ENCODE results near the gene TXNDC16. TPM values are rescaled to one million over a fixed set of nuclear protein-coding genes. Genes with fewer than 3 reads are reported as not detected.

The TXNDC16 gene
- polyA plus RNA-seq, 1 donor (not counting 4 experiments of a cell fraction or from before 2014, with no cell fraction given): 1.9 TPM

- Histone ChIP-seq H3K4me3 (ENCODE audit: control insufficient read depth in 2 of 3, extremely low read depth in 1 of 3, insufficient read depth in 2 of 3, low read depth in 1 of 3, low read length in 3 of 3) (no peak overlapping the region), H2AFZ (ENCODE audit: control insufficient read depth, low read length) (no peak overlapping the region), H3K4me2 (ENCODE audit: control insufficient read depth, extremely low read depth, insufficient read depth, low read depth, low read length) (no peak overlapping the region), H3K9me3 (ENCODE audit: control insufficient read depth, low read depth, low read length) (no peaks in the 10 kb centered on the region), H3K36me3 (ENCODE audit: control insufficient read depth in 2 of 2, extremely low read depth in 1 of 2, insufficient read depth in 2 of 2, low read length in 2 of 2) (no peaks in the 10 kb centered on the region), H3K9me1 (ENCODE audit: control insufficient read depth, extremely low read depth, insufficient read depth, low read length) (no peaks in the 10 kb centered on the region), H3K79me2 (ENCODE audit: control insufficient read depth, insufficient read depth, low read length) (no peaks in the 10 kb centered on the region), H3K9ac (ENCODE audit: control insufficient read depth, extremely low read depth, insufficient read depth, low read length) (no peak overlapping the region), H3K4me1 (ENCODE audit: control insufficient read depth, extremely low read depth, insufficient read depth, low read length) (no peaks in the 10 kb centered on the region), H4K20me1 (ENCODE audit: control insufficient read depth, extremely low read depth, insufficient read depth, low read length) (no peaks in the 10 kb centered on the region), H3K27me3 (ENCODE audit: control insufficient read depth, extremely low read depth, insufficient read depth, low read length) (no peaks in the 10 kb centered on the region), H3K27ac (ENCODE audit: control insufficient read depth, insufficient read depth, low read length) (no peak overlapping the region)
- no peak for DNase-seq (ENCODE audit: low read depth, low spot score)
- FAIRE-seq: no peak
- TF ChIP-seq CTCF (optimal IDR thresholded peaks at IDR 0.05 in 1 of 3, IDR thresholded peaks at IDR 0.05 in 1 of 3, conservative IDR thresholded peaks at IDR 0.05 in 1 of 3; ENCODE audit: extremely low read depth in 1 of 3, insufficient read depth in 2 of 3, low read length in 3 of 3) (no peak), EZH2 (IDR thresholded peaks at IDR 0.05; ENCODE audit: low read length) (no peak)
- dilution Hi-C loops (cut with MboI; ENCODE audit: extremely low pct_ligation_motif_present, low sequenced_read_pairs): no loop called here
Measured at GRCh38 chr14:52514046-52514811, 38.1 kb downstream of the TXNDC16 start.

- Histone ChIP-seq H3K36me3 (ENCODE audit: control insufficient read depth in 2 of 2, extremely low read depth in 1 of 2, insufficient read depth in 2 of 2, low read length in 2 of 2) (no peaks in the 10 kb centered on the region), H3K79me2 (ENCODE audit: control insufficient read depth, insufficient read depth, low read length) (no peaks in the 10 kb centered on the region), H3K27ac (ENCODE audit: control insufficient read depth, insufficient read depth, low read length) (no peak overlapping the region), H3K9me3 (ENCODE audit: control insufficient read depth, low read depth, low read length) (no peaks in the 10 kb centered on the region), H3K4me1 (ENCODE audit: control insufficient read depth, extremely low read depth, insufficient read depth, low read length) (no peaks in the 10 kb centered on the region), H4K20me1 (ENCODE audit: control insufficient read depth, extremely low read depth, insufficient read depth, low read length) (no peaks in the 10 kb centered on the region), H3K9me1 (ENCODE audit: control insufficient read depth, extremely low read depth, insufficient read depth, low read length) (no peaks in the 10 kb centered on the region), H3K4me2 (ENCODE audit: control insufficient read depth, extremely low read depth, insufficient read depth, low read depth, low read length) (no peak overlapping the region), H2AFZ (ENCODE audit: control insufficient read depth, low read length) (no peak overlapping the region), H3K9ac (ENCODE audit: control insufficient read depth, extremely low read depth, insufficient read depth, low read length) (no peak overlapping the region), H3K4me3 (ENCODE audit: control insufficient read depth in 2 of 3, extremely low read depth in 1 of 3, insufficient read depth in 2 of 3, low read depth in 1 of 3, low read length in 3 of 3) (no peak overlapping the region), H3K27me3 (ENCODE audit: control insufficient read depth, extremely low read depth, insufficient read depth, low read length) (no peaks in the 10 kb centered on the region)
- dilution Hi-C loops (cut with MboI; ENCODE audit: extremely low pct_ligation_motif_present, low sequenced_read_pairs): no loop called here
- DNase-seq (ENCODE audit: low read depth, low spot score) (no peak), FAIRE-seq (no peak)
- TF ChIP-seq CTCF (optimal IDR thresholded peaks at IDR 0.05 in 1 of 3, IDR thresholded peaks at IDR 0.05 in 1 of 3, conservative IDR thresholded peaks at IDR 0.05 in 1 of 3; ENCODE audit: extremely low read depth in 1 of 3, insufficient read depth in 2 of 3, low read length in 3 of 3) (no peak), EZH2 (IDR thresholded peaks at IDR 0.05; ENCODE audit: low read length) (no peak)
Measured at GRCh38 chr14:52513249-52513648, 39.1 kb downstream of the TXNDC16 start.

Data from keratinocyte (primary cell).